IMR-90 (cell line): ENCODE measurements around the gene CCDC87. TPM values are rescaled to one million over a fixed set of nuclear protein-coding genes. Genes with fewer than 3 reads are reported as not detected.

Source experiments
- ATAC-seq: fragments of 200-7000 bp; cut with Tn5 transposase; 2 replicates; pipeline ENCODE4 v1.9.1; 2020; ENCODE audit warnings: low read depth, mild to moderate bottlenecking, moderate library complexity
- BruUV-seq: library from RNA; stranded (reverse); fragments of 400-500 nt; replicated peaks from 2 replicates; lab custom pipeline; 2021; lab: Mats Ljungman, UMichigan
- CTCF ChIA-PET: fragments of 300-600 bp; formaldehyde crosslinking; extraction: SDS; loops from one replicate; lab custom pipeline; 2021; ENCODE audit warnings: antibody characterized with exemption; lab: Yijun Ruan, JAX
- POLR2A ChIA-PET: fragments of 300-600 bp; sonication (Branson Sonifier 250); formaldehyde crosslinking; loops from one replicate; lab custom pipeline; 2022; ENCODE audit warnings: antibody characterized with exemption; ENCODE audit not compliant: unreplicated experiment; lab: Charles Lee
- DNase-seq: peaks from one replicate; pipeline ENCODE4 v3.0.0; 2013
- H2AFZ ChIP-seq: replicated peaks from 2 replicates; pipeline ENCODE3; 2013; ENCODE audit warnings: low read length, mild to moderate bottlenecking; ENCODE audit not compliant: poor library complexity
- H2AK5ac ChIP-seq: 2 replicates; pipeline ENCODE4 v1.6.1; 2013; ENCODE audit warnings: low read depth, low read length, inconsistent platforms
- H2AK9ac ChIP-seq: replicated peaks from 2 replicates; pipeline ENCODE3; 2013; ENCODE audit warnings: mild to moderate bottlenecking, low read depth, low read length, moderate library complexity; ENCODE audit not compliant: poor library complexity
- H2BK120ac ChIP-seq: 2 replicates; pipeline ENCODE4 v1.6.1; 2013; ENCODE audit warnings: low read depth, low read length, inconsistent platforms
- H2BK15ac ChIP-seq: 3 replicates; pipeline ENCODE4 v1.6.1; 2013; ENCODE audit warnings: low read depth, low read length, inconsistent platforms
- H2BK20ac ChIP-seq: 2 replicates; pipeline ENCODE4 v1.6.1; 2013; ENCODE audit warnings: low read depth, mild to moderate bottlenecking, inconsistent platforms, low read length, moderate library complexity
- H2BK5ac ChIP-seq: 2 replicates; pipeline ENCODE4 v1.6.1; 2013; ENCODE audit warnings: mild to moderate bottlenecking, low read depth, low read length, inconsistent platforms; ENCODE audit not compliant: poor library complexity, severe bottlenecking
- H3K14ac ChIP-seq: replicated peaks from 2 replicates; pipeline ENCODE4 v1.6.1; 2013; ENCODE audit warnings: low read depth, low read length, inconsistent platforms
- H3K18ac ChIP-seq: 2 replicates; pipeline ENCODE4 v1.6.1; 2013; ENCODE audit warnings: low read depth, low read length, control low read depth
- H3K23ac ChIP-seq: 2 replicates; pipeline ENCODE4 v1.6.1; 2013; ENCODE audit warnings: low read depth, low read length, inconsistent platforms
- H3K27ac ChIP-seq: 2 replicates; pipeline ENCODE4 v1.5.1; 2013; ENCODE audit warnings: mild to moderate bottlenecking, control low read depth, low read length; ENCODE audit not compliant: insufficient read depth
- H3K27me3 ChIP-seq: 2 replicates; pipeline ENCODE4 v1.6.1; 2013; ENCODE audit warnings: low read length; ENCODE audit not compliant: control insufficient read depth, insufficient read depth
- H3K36me3 ChIP-seq: 2 replicates; pipeline ENCODE4 v1.6.1; 2013; ENCODE audit warnings: low read length, mixed read lengths; ENCODE audit not compliant: control insufficient read depth, insufficient read depth
- H3K4ac ChIP-seq: 2 replicates; pipeline ENCODE4 v1.6.1; 2013; ENCODE audit warnings: low read depth, low read length, inconsistent platforms
- H3K4me1 ChIP-seq: 2 replicates; pipeline ENCODE4 v1.6.1; 2013; ENCODE audit warnings: low read length, mixed read lengths; ENCODE audit not compliant: control insufficient read depth, insufficient read depth
- H3K4me2 ChIP-seq: 2 replicates; pipeline ENCODE4 v1.6.1; 2013; ENCODE audit warnings: low read depth, mild to moderate bottlenecking, control low read depth, low read length, moderate library complexity
- H3K4me3 ChIP-seq: 2 replicates; pipeline ENCODE4 v1.5.1; 2013; ENCODE audit warnings: low read depth, mild to moderate bottlenecking, control low read depth, low read length, moderate library complexity; ENCODE audit not compliant: insufficient read depth
- H3K56ac ChIP-seq: 2 replicates; pipeline ENCODE4 v1.6.1; 2013; ENCODE audit warnings: low read length, inconsistent platforms; ENCODE audit not compliant: insufficient read depth; ENCODE audit errors: extremely low read depth
- H3K79me1 ChIP-seq, 2 experiments: 2 replicates each; pipeline ENCODE4 v1.6.1; 2013; ENCODE audit warnings: low read length in 2 of 2, inconsistent platforms in 1 of 2, low read depth in 1 of 2
- H3K9ac ChIP-seq: 2 replicates; pipeline ENCODE4 v1.6.1; 2013; ENCODE audit warnings: low read depth, low read length, control low read depth
- H3K9me1 ChIP-seq: 2 replicates; pipeline ENCODE4 v1.6.1; 2013; ENCODE audit warnings: low read length, inconsistent platforms; ENCODE audit not compliant: insufficient read depth
- H3K9me3 ChIP-seq: 2 replicates; pipeline ENCODE4 v1.6.1; 2013; ENCODE audit warnings: low read length; ENCODE audit not compliant: control insufficient read depth, insufficient read depth
- H4K20me1 ChIP-seq: 2 replicates; pipeline ENCODE4 v1.6.1; 2013; ENCODE audit warnings: low read length, inconsistent platforms; ENCODE audit not compliant: insufficient read depth
- H4K5ac ChIP-seq: 2 replicates; pipeline ENCODE4 v1.6.1; 2013; ENCODE audit warnings: mild to moderate bottlenecking, low read depth, low read length, control low read depth
- H4K8ac ChIP-seq, 2 experiments: 2 replicates each; pipeline ENCODE4 v1.6.1; 2013; ENCODE audit warnings: low read depth in 2 of 2, low read length in 2 of 2, control low read depth in 1 of 2, inconsistent platforms in 1 of 2
- H4K91ac ChIP-seq: 2 replicates; pipeline ENCODE4 v1.6.1; 2013; ENCODE audit warnings: low read depth, low read length, inconsistent platforms; ENCODE audit not compliant: insufficient read depth
- BHLHE40 ChIP-seq: fragments of 150-350 bp; IDR thresholded peaks from 2 replicates; pipeline ENCODE4 v1.6.1; 2016; ENCODE audit warnings: mild to moderate bottlenecking, low read depth, low read length
- CHD1 ChIP-seq: IDR thresholded peaks from 2 replicates; pipeline ENCODE4 v1.6.1; 2012; ENCODE audit warnings: low read depth, low read length, improper control_type of control experiment
- FOS ChIP-seq: fragments of 150-350 bp; IDR thresholded peaks from 2 replicates; pipeline ENCODE4 v1.6.1; 2016; ENCODE audit warnings: low read depth, low read length
- MAFK ChIP-seq: IDR thresholded peaks from 2 replicates; pipeline ENCODE4 v1.6.1; 2012; ENCODE audit warnings: low read depth, low read length, improper control_type of control experiment
- MAZ ChIP-seq: IDR thresholded peaks from 2 replicates; pipeline ENCODE4 v1.6.1; 2012; ENCODE audit warnings: low read depth, mild to moderate bottlenecking, low read length, improper control_type of control experiment, moderate library complexity, borderline replicate concordance
- MXI1 ChIP-seq: IDR thresholded peaks from 2 replicates; pipeline ENCODE4 v1.6.1; 2012; ENCODE audit warnings: low read depth, mild to moderate bottlenecking, low read length, moderate library complexity, borderline replicate concordance
- NFE2L2 ChIP-seq: fragments of 150-350 bp; IDR thresholded peaks from 2 replicates; pipeline ENCODE4 v1.6.1; 2016; ENCODE audit warnings: low read depth, mild to moderate bottlenecking, low read length
- POLR2A ChIP-seq: IDR thresholded peaks from 2 replicates; pipeline ENCODE4 v1.6.1; 2012; ENCODE audit warnings: mild to moderate bottlenecking, low read depth, low read length
- RAD21 ChIP-seq: IDR thresholded peaks from 2 replicates; pipeline ENCODE4 v1.6.1; 2012; ENCODE audit warnings: low read length, improper control_type of control experiment
- RFX5 ChIP-seq: IDR thresholded peaks from 2 replicates; pipeline ENCODE4 v1.8.0; 2012; ENCODE audit warnings: low read depth, mild to moderate bottlenecking, low read length, moderate library complexity
- SMC3 ChIP-seq: fragments of 150-350 bp; IDR thresholded peaks from 2 replicates; pipeline ENCODE4 v1.6.1; 2016; ENCODE audit warnings: low read depth, mild to moderate bottlenecking, antibody characterized with exemption, low read length, moderate library complexity
- WGBS, 2 experiments: methylation state at CpG; one replicate each; pipeline versions ENCODE4 v1.1.5 to v1.1.7; 2013; ENCODE audit warnings: missing lambda C conversion rate in 2 of 2; ENCODE audit not compliant: insufficient read length in 1 of 2; ENCODE audit errors: extremely low coverage in 2 of 2; 5-methylcytosine and 5-hydroxymethylcytosine counted together
- dilution Hi-C: fragments of 300-500 bp; cut with HindIII; formaldehyde crosslinking; loops from one replicate; pipeline ENCODE4 v1.14.3; 2018; ENCODE audit warnings: low sequenced_read_pairs; ENCODE audit not compliant: unreplicated experiment
- in situ Hi-C: fragments of 300-500 bp; cut with MboI; formaldehyde crosslinking; loops from 3 replicates; pipeline ENCODE4 v1.14.3; 2019; ENCODE audit warnings: low sequenced_read_pairs, inconsistent platforms, mixed read lengths
- intact Hi-C: fragments of 100-400 bp; cut with micrococcal nuclease; formaldehyde crosslinking; loops from 2 replicates; pipeline ENCODE4 v1.10.0; 2022
- polyA plus RNA-seq, 3 experiments: library from polyadenylated mRNA; depleted of rRNA; stranded (reverse); fragments of >200 nt; gene quantifications; 2 replicates each; pipeline ENCODE4 v1.2.3, GENCODE V29; 2012; ENCODE audit warnings: low replicate concordance in 1 of 3
- total RNA-seq: library from RNA; depleted of rRNA; stranded (reverse); fragments of >200 nt; gene quantifications from 2 replicates; pipeline ENCODE4 v1.2.3, GENCODE V29; 2012
- TF ChIP-seq, protein P1 (sequence below): conservative IDR thresholded peaks from 2 replicates; pipeline ENCODE4 v1.5.1; 2012; ENCODE audit warnings: mild to moderate bottlenecking, low read depth, low read length, improper control_type of control experiment
- TF ChIP-seq, protein P2 (sequence below): fragments of 150-350 bp; IDR thresholded peaks from 2 replicates; pipeline ENCODE4 v1.6.1; 2016; ENCODE audit warnings: low read depth, mild to moderate bottlenecking, low read length, moderate library complexity, borderline replicate concordance

CCDC87 gene
- total and polyA plus RNA-seq, 2 of the 4 experiments (the other 2 are of a cell fraction) = 0.18 to 0.19 TPM

DNA sequence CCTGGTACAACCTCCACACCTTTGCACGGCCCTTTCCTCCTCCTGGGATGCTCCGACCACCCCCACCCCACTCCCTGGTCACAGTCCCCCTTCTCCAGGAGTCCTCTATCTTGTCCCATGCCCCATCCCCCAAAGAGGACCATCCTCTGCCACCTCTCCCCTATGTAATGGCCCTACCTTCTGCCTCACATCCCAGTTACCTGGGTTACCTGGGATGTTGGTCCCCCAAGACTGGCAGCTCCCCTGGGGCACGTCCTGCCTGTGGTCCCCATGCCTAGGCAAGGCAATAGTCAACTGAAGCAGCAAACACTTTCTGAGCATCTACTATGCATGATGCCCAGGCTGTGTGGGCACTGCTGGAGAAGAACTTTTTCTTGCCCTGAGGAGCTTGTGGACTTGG, 37.4 kb downstream of the CCDC87 start:
- Histone ChIP-seq H3K27me3 (peaks cover 36% of the 10 kb centered on the region), H2BK5ac (no peak overlapping the region), H3K4ac (no peak overlapping the region), H4K5ac (no peak overlapping the region), H3K4me2 (no peak overlapping the region), H2BK120ac (no peak overlapping the region), H3K18ac (no peak overlapping the region), H3K27ac (no peak overlapping the region), H2AFZ (no peak overlapping the region), H4K8ac (no peak overlapping the region), H3K9me3 (no peaks in the 10 kb centered on the region), H3K9me1 (no peaks in the 10 kb centered on the region), H3K9ac (no peak overlapping the region), H2AK5ac (no peak overlapping the region), H3K4me3 (no peak overlapping the region), H4K20me1 (no peaks in the 10 kb centered on the region), H2AK9ac (no peak overlapping the region), H3K23ac (no peak overlapping the region), H3K4me1 (peaks cover 2% of the 10 kb centered on the region; the same call in 1 of the 2 replicates), H2BK20ac (no peak overlapping the region), H3K36me3 (no peaks in the 10 kb centered on the region), H3K14ac (no peak overlapping the region), H2BK15ac (no peak overlapping the region), H3K79me1 (no peaks in the 10 kb centered on the region), H4K91ac (no peak overlapping the region), H3K56ac (no peak overlapping the region)
- in situ Hi-C loops (no loop called here), dilution Hi-C loops (no loop called here), intact Hi-C loops (no loop called here)
- BruUV-seq = no TSS peak
- WGBS, 2 experiments = 71% methylated on average over 1 of the region's 3 CpGs; no CpG with 5 or more reads in 1 of the 2 experiments
- ChIA-PET CTCF (no interaction called here), POLR2A (no interaction called here)
- no peak for ATAC-seq
- no peak for DNase-seq
- TF ChIP-seq, protein P1, sequence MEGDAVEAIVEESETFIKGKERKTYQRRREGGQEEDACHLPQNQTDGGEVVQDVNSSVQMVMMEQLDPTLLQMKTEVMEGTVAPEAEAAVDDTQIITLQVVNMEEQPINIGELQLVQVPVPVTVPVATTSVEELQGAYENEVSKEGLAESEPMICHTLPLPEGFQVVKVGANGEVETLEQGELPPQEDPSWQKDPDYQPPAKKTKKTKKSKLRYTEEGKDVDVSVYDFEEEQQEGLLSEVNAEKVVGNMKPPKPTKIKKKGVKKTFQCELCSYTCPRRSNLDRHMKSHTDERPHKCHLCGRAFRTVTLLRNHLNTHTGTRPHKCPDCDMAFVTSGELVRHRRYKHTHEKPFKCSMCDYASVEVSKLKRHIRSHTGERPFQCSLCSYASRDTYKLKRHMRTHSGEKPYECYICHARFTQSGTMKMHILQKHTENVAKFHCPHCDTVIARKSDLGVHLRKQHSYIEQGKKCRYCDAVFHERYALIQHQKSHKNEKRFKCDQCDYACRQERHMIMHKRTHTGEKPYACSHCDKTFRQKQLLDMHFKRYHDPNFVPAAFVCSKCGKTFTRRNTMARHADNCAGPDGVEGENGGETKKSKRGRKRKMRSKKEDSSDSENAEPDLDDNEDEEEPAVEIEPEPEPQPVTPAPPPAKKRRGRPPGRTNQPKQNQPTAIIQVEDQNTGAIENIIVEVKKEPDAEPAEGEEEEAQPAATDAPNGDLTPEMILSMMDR = no peak
- no peak for TF ChIP-seq SMC3
- TF ChIP-seq CHD1 = no peak
- TF ChIP-seq MAZ = no peak
- no peak for TF ChIP-seq MXI1
- no peak for TF ChIP-seq RFX5
- no peak for TF ChIP-seq MAFK
- no peak for TF ChIP-seq FOS
- TF ChIP-seq, protein P2, sequence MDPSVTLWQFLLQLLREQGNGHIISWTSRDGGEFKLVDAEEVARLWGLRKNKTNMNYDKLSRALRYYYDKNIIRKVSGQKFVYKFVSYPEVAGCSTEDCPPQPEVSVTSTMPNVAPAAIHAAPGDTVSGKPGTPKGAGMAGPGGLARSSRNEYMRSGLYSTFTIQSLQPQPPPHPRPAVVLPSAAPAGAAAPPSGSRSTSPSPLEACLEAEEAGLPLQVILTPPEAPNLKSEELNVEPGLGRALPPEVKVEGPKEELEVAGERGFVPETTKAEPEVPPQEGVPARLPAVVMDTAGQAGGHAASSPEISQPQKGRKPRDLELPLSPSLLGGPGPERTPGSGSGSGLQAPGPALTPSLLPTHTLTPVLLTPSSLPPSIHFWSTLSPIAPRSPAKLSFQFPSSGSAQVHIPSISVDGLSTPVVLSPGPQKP = no peak
- TF ChIP-seq RAD21 = no peak
- TF ChIP-seq BHLHE40 = no peak
- TF ChIP-seq NFE2L2 = no peak
- TF ChIP-seq POLR2A = no peak
